Measurements from ENCODE around the gene RNF212.
"Not testable (repeated sequence)": the region's sequence is repeated elsewhere in the genome, so short reads cannot be mapped to it uniquely, and the experiment has no call there.

RNF212 gene

GRCh38 chr4:1113311-1114009 is at the start of gene RNF212:
TSS of gene RNF212 (minus strand) at chr4:1113564. CDS start at chr4:1113464, 100 bp downstream.
- DNase-seq, result peak in 1 of 2 experiments; percentile 35

- DNase-seq, result no peak
Observed at GRCh38 chr4:1160351-1160750, 47.0 kb upstream of the RNF212 start.

- no peak for DNase-seq
Observed at GRCh38 chr4:1156069-1156468, 42.7 kb upstream of the RNF212 start.

GRCh38 chr4:1155314-1155713 is 42.0 kb upstream of the RNF212 start:
- DNase-seq, result no peak

GRCh38 chr4:1154523-1155182 is 41.3 kb upstream of the RNF212 start:
- DNase-seq, result no peak

- no peak for DNase-seq
Observed at GRCh38 chr4:1154126-1154522, 40.8 kb upstream of the RNF212 start.

- no peak for DNase-seq
Observed at GRCh38 chr4:1153567-1154090, 40.3 kb upstream of the RNF212 start.

- DNase-seq, result no peak
Observed at GRCh38 chr4:1152290-1152689, 38.9 kb upstream of the RNF212 start.

- DNase-seq, result no peak
Observed at GRCh38 chr4:1151541-1151940, 38.2 kb upstream of the RNF212 start.

GRCh38 chr4:1150875-1151274 is 37.5 kb upstream of the RNF212 start:
- DNase-seq, result no peak

GRCh38 chr4:1139860-1140259 is 26.5 kb upstream of the RNF212 start:
- DNase-seq, result no peak

- DNase-seq, result no peak
Observed at GRCh38 chr4:1137850-1138249, 24.5 kb upstream of the RNF212 start.

GRCh38 chr4:1137063-1137776 is 23.9 kb upstream of the RNF212 start:
- no peak for DNase-seq

GRCh38 chr4:1136048-1136447 is 22.7 kb upstream of the RNF212 start:
- no peak for DNase-seq

GRCh38 chr4:1133033-1133432 is 19.7 kb upstream of the RNF212 start:
- no peak for DNase-seq

- DNase-seq, result peak in 1 of 2 experiments; percentile 57
Observed at GRCh38 chr4:1130316-1131186, 17.2 kb upstream of the RNF212 start.

- no peak for DNase-seq
Observed at GRCh38 chr4:1126506-1126905, 13.1 kb upstream of the RNF212 start.

GRCh38 chr4:1125466-1125865 is 12.1 kb upstream of the RNF212 start:
- not testable (repeated sequence) for DNase-seq

- DNase-seq, result no peak
Observed at GRCh38 chr4:1124818-1125217, 11.5 kb upstream of the RNF212 start.

- no peak for DNase-seq
Observed at GRCh38 chr4:1122505-1122904, 9.1 kb upstream of the RNF212 start.

- DNase-seq, result no peak
Observed at GRCh38 chr4:1116838-1117237, 3.5 kb upstream of the RNF212 start.

- no peak for DNase-seq
Observed at GRCh38 chr4:1115528-1116293, 2.3 kb upstream of the RNF212 start.

All from SW 1271 (cell line).